ENCODE measurements around the gene RUNX1.

- TF ChIP-seq CTCF (conservative IDR thresholded peaks at IDR 0.05; ENCODE audit: low read depth, low read length) (no peak), EZH2 (IDR thresholded peaks at IDR 0.05; ENCODE audit: borderline replicate concordance, low read depth, low read length, poor library complexity, severe bottlenecking) (no peak)
Measured at GRCh38 chr21:35028451-35028978, 20.6 kb downstream of the RUNX1 start.

Measured in A673 (cell line).